ENCODE results near the gene RUNX2.

DNA sequence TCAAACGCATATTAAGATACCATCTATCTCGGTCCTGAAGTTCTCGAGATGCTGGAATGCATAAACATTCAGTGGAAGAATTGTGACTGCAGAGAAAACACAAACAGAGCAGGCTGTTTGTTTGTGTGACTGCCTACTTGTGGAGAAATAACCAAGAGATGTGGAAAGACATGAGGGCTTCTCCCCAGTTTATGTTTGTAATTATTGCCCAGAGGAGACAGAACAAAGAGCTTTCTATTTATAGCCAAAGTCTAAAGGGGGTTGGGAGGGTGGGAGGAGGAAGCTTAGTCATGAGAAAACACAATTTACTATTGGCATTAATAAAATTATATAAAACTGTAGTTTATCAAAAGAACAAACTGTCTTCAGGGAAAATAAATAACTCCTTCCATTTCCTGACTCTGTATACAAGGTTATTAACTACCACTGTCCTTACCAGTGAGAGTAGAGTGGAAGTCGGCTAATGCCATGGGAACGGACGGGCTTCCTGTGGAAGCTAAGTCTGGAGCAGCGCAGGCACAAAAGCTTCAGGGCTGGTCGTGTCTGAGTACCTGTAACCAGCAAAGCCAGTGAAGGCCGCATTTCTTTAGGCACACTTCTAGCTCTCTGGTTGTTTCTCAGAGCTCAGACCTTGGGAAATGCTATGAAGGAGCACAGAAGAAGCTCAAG is 249.8 kb downstream of the RUNX2 start:
- TF ChIP-seq, protein P1, sequence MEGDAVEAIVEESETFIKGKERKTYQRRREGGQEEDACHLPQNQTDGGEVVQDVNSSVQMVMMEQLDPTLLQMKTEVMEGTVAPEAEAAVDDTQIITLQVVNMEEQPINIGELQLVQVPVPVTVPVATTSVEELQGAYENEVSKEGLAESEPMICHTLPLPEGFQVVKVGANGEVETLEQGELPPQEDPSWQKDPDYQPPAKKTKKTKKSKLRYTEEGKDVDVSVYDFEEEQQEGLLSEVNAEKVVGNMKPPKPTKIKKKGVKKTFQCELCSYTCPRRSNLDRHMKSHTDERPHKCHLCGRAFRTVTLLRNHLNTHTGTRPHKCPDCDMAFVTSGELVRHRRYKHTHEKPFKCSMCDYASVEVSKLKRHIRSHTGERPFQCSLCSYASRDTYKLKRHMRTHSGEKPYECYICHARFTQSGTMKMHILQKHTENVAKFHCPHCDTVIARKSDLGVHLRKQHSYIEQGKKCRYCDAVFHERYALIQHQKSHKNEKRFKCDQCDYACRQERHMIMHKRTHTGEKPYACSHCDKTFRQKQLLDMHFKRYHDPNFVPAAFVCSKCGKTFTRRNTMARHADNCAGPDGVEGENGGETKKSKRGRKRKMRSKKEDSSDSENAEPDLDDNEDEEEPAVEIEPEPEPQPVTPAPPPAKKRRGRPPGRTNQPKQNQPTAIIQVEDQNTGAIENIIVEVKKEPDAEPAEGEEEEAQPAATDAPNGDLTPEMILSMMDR (IDR thresholded peaks at IDR 0.05), result no peak
- TF ChIP-seq POLR2A (IDR thresholded peaks at IDR 0.05), result no peak

Data from Peyer's patch (tissue), 4 donors.